DND-41 (cell line): ENCODE data around the gene RAB44.
A peak's percentile ranks its signal among the peaks of the same experiment; 100 is the strongest.

Source experiments
- ATAC-seq: fragments of 200-7000 bp; cut with Tn5 transposase; 3 replicates; pipeline ENCODE4 v1.9.1; 2021; ENCODE audit warnings: low read depth; ENCODE audit not compliant: insufficient read depth
- DNase-seq: peaks from one replicate; pipeline ENCODE4 v3.0.0-alpha.2; 2020
- H2AFZ ChIP-seq: 2 replicates; pipeline ENCODE4 v1.6.0; 2012; ENCODE audit warnings: low read depth, low read length
- H3K27ac ChIP-seq: 2 replicates; pipeline ENCODE4 v1.5.1; 2012; ENCODE audit warnings: low read length, inconsistent platforms
- H3K27me3 ChIP-seq: fragments of 200-600 bp; sonication (generic); 2 replicates; pipeline ENCODE4 v1.6.0; 2012; ENCODE audit warnings: low read length, mild to moderate bottlenecking, inconsistent platforms; ENCODE audit not compliant: insufficient read depth, poor library complexity
- H3K36me3 ChIP-seq: 2 replicates; pipeline ENCODE4 v1.5.1; 2012; ENCODE audit warnings: low read length, inconsistent platforms; ENCODE audit not compliant: insufficient read depth
- H3K4me1 ChIP-seq: 2 replicates; pipeline ENCODE4 v1.5.1; 2012; ENCODE audit warnings: mild to moderate bottlenecking, low read length; ENCODE audit not compliant: insufficient read depth
- H3K4me2 ChIP-seq: 2 replicates; pipeline ENCODE4 v1.6.0; 2012; ENCODE audit warnings: mild to moderate bottlenecking, moderate library complexity, low read length, inconsistent platforms; ENCODE audit not compliant: insufficient read depth
- H3K4me3 ChIP-seq, 2 experiments: fragments of 200-600 bp in 1 of 2; shearing (Covaris generic) in 1 of 2; 2 replicates each; pipeline ENCODE4 v1.5.1; 2012 to 2016; ENCODE audit warnings: inconsistent platforms in 2 of 2, low read length in 2 of 2, mild to moderate bottlenecking in 2 of 2, low read depth in 1 of 2, moderate library complexity in 1 of 2
- H3K79me2 ChIP-seq: 2 replicates; pipeline ENCODE4 v1.6.0; 2012; ENCODE audit warnings: low read length, inconsistent platforms; ENCODE audit not compliant: insufficient read depth
- H3K9ac ChIP-seq: 2 replicates; pipeline ENCODE4 v1.6.0; 2012; ENCODE audit warnings: low read depth, mild to moderate bottlenecking, inconsistent platforms, low read length, moderate library complexity
- H3K9me3 ChIP-seq: 2 replicates; pipeline ENCODE4 v1.5.1; 2012; ENCODE audit warnings: low read length, moderate library complexity, mild to moderate bottlenecking, inconsistent platforms; ENCODE audit not compliant: insufficient read depth, severe bottlenecking
- H4K20me1 ChIP-seq: 2 replicates; pipeline ENCODE4 v1.6.0; 2012; ENCODE audit warnings: low read length; ENCODE audit not compliant: insufficient read depth
- CTCF ChIP-seq: IDR thresholded peaks from 2 replicates; pipeline ENCODE4 v1.5.1; 2012; ENCODE audit warnings: borderline replicate concordance, low read length, moderate library complexity, mild to moderate bottlenecking; ENCODE audit not compliant: poor library complexity, severe bottlenecking; ENCODE audit errors: extremely low read depth
- EZH2 ChIP-seq: IDR thresholded peaks from 3 replicates; pipeline ENCODE4 v1.6.1; 2012; ENCODE audit warnings: borderline replicate concordance, low read depth, mild to moderate bottlenecking, moderate library complexity, low read length, inconsistent platforms; ENCODE audit not compliant: severe bottlenecking

The RAB44 gene

GRCh38 chr6:36700071-36700812 lies 2.6 kb downstream of the RAB44 start:
- no peaks in the 10 kb centered on the region for H3K4me1 ChIP-seq
- H3K27me3 ChIP-seq, result no peaks in the 10 kb centered on the region
- H2AFZ ChIP-seq, result no peak overlapping the region
- no peaks in the 10 kb centered on the region for H3K36me3 ChIP-seq
- TF ChIP-seq CTCF (no peak), EZH2 (no peak)
- DNase-seq (no peak), ATAC-seq (no peak)
- no peaks in the 10 kb centered on the region for H3K79me2 ChIP-seq
- no peak overlapping the region for H3K27ac ChIP-seq
- no peak overlapping the region for H3K4me2 ChIP-seq
- no peak overlapping the region for H3K9ac ChIP-seq
- no peaks in the 10 kb centered on the region for H4K20me1 ChIP-seq
- H3K4me3 ChIP-seq, result no peak overlapping the region
- H3K9me3 ChIP-seq, result no peaks in the 10 kb centered on the region

GRCh38 chr6:36700831-36701230 lies 3.2 kb downstream of the RAB44 start:
- Histone ChIP-seq H3K27ac (no peak overlapping the region), H3K36me3 (no peaks in the 10 kb centered on the region), H3K9me3 (no peaks in the 10 kb centered on the region), H2AFZ (no peak overlapping the region), H3K9ac (no peak overlapping the region), H4K20me1 (no peaks in the 10 kb centered on the region), H3K79me2 (no peaks in the 10 kb centered on the region), H3K27me3 (no peaks in the 10 kb centered on the region), H3K4me1 (no peaks in the 10 kb centered on the region), H3K4me3 (no peak overlapping the region), H3K4me2 (no peak overlapping the region)
- ATAC-seq, result no peak
- TF ChIP-seq EZH2 (no peak), CTCF (no peak)
- DNase-seq, result no peak

GRCh38 chr6:36701401-36701991 lies 3.9 kb downstream of the RAB44 start:
- H3K27me3 ChIP-seq, result no peaks in the 10 kb centered on the region
- H3K4me1 ChIP-seq, result no peaks in the 10 kb centered on the region
- no peaks in the 10 kb centered on the region for H3K36me3 ChIP-seq
- ATAC-seq (peak; percentile 57), DNase-seq (no peak)
- no peak overlapping the region for H3K4me3 ChIP-seq
- no peaks in the 10 kb centered on the region for H4K20me1 ChIP-seq
- H3K27ac ChIP-seq, result no peak overlapping the region
- H3K9ac ChIP-seq, result no peak overlapping the region
- H2AFZ ChIP-seq, result no peak overlapping the region
- H3K4me2 ChIP-seq, result no peak overlapping the region
- TF ChIP-seq CTCF (no peak), EZH2 (no peak)
- H3K79me2 ChIP-seq, result no peaks in the 10 kb centered on the region
- no peaks in the 10 kb centered on the region for H3K9me3 ChIP-seq
